ENCODE results near the gene L1CAM.

L1CAM gene

DNA sequence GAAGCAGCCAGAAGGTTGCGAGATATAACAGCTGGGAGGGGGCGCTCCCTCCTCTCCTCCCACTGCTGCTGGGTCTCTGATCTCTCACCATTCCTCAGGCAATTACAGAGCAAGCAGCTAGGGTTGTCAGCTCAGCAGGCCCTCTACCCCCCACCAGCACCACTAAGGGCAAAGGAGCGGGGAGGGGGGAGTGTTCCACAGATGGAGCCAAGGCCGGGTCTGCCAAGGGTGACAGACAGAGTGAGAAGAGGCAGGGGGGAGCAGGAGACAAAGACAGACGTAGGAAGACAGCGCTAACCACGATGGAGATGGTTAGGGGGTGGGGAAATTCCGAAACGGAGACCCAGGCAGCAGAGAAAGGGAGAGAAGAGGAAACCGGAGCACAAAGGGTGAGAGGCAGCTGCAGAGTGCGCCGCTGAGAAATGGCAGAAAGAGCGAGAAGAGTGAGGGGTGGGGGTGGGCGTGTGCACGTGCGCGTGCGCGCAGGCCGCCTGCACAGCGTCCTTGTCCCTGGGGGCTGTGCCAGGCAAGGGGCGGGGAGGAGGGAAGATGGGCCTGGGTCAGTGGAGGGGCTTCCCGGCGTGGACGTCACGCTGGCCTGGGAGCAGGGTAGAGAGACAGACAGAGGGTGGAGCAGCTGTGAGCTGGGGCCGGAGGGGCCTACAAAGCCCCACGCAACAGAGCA is 6.9 kb downstream of the L1CAM start:
- no peak overlapping the region for H3K4me3 Mint-ChIP-seq
- H3K27ac Mint-ChIP-seq: no peak overlapping the region
- H3K36me3 Mint-ChIP-seq (ENCODE audit: low read depth): no peaks in the 10 kb centered on the region
- H3K27me3 Mint-ChIP-seq: peaks cover 17% of the 10 kb centered on the region
- H3K4me1 Mint-ChIP-seq (ENCODE audit: low read depth): peaks cover 18% of the 10 kb centered on the region
- no peaks in the 10 kb centered on the region for H3K9me3 Mint-ChIP-seq

DNA sequence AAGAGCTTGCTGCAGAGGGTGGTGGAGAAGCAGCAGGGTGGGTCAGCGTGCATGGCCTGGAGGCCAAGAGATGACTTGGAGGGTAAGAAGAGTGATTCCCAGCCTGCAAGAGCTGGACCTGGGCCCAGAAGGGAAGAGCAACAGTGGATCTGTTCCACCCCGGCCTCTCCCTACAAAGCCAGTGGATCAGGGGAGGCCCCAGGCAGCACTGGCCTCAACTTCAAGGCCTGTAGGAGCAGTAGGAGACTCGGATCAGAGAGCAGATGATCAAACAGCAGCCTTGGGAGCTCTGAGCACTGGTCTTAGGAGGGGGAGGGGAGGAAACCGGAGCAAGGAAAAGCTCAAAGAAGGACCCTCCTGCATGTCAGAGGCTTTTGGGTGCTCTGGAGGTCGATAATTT is 7.6 kb downstream of the L1CAM start:
- H3K27ac Mint-ChIP-seq: no peak overlapping the region
- H3K9me3 Mint-ChIP-seq: no peaks in the 10 kb centered on the region
- no peak overlapping the region for H3K4me3 Mint-ChIP-seq
- peaks cover 17% of the 10 kb centered on the region for H3K27me3 Mint-ChIP-seq
- H3K36me3 Mint-ChIP-seq (ENCODE audit: low read depth): no peaks in the 10 kb centered on the region
- peaks cover 18% of the 10 kb centered on the region for H3K4me1 Mint-ChIP-seq (ENCODE audit: low read depth)

DNA sequence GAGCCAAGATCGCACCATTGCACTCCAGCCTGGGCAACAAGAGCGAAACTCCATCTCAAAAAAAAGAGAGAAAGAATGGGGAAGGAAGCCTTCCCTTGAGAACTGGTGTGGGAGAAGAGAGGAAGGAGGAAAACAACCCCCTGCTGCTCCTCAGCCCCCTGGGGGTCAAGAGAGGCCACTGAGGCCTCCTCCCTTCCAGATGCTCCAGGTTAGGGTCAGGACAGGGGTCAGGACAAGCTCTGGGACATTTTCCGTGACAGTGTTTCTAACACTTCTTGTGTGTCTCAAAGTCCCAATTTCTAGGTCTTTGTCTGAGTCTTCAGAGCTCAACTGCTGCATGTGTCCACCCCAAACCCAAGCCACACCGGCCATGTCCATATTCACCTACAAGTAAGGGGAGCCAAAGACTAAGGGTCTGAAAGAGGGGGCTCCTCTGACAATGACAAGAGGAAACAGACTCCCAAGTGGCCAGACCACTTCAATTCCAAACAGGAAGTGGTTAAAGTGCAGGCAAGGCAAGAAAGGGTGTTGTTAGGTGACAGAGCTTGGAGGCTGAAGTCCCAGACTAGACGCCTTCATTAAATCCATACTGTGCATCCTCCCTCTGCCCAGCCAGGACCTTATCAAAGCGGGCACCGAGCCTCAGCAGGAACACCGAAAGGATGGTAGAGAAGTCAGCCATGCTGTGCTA is 8.3 kb downstream of the L1CAM start:
- Mint-ChIP-seq H3K36me3 (ENCODE audit: low read depth) (no peaks in the 10 kb centered on the region), H3K4me3 (no peak overlapping the region), H3K27ac (no peak overlapping the region), H3K27me3 (peaks cover 17% of the 10 kb centered on the region), H3K9me3 (no peaks in the 10 kb centered on the region), H3K4me1 (ENCODE audit: low read depth) (peaks cover 18% of the 10 kb centered on the region)

DNA sequence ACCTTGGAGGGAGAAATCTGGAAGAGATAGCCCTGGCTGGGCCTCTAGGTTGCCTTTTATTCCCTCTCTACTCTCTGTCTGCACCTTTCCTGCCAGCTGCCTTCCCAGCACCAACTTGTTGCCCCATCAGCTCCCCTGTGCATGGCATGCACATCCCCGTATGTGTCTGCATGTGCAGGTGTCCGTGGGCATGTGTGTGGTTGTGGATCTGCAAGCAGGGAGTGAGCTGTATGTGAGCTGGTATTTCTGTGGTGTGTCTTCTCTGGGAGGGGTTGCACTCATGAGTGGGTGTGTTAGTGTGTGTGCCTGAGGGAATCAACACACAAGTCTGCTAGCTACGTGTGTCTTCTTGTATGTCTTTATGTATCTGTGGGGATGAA is 9.9 kb downstream of the L1CAM start:
- H3K4me3 Mint-ChIP-seq: no peak overlapping the region
- H3K9me3 Mint-ChIP-seq: no peaks in the 10 kb centered on the region
- H3K27me3 Mint-ChIP-seq: peaks cover 13% of the 10 kb centered on the region
- peaks cover 18% of the 10 kb centered on the region for H3K4me1 Mint-ChIP-seq (ENCODE audit: low read depth)
- H3K36me3 Mint-ChIP-seq (ENCODE audit: low read depth): no peaks in the 10 kb centered on the region
- H3K27ac Mint-ChIP-seq: no peak overlapping the region

DNA sequence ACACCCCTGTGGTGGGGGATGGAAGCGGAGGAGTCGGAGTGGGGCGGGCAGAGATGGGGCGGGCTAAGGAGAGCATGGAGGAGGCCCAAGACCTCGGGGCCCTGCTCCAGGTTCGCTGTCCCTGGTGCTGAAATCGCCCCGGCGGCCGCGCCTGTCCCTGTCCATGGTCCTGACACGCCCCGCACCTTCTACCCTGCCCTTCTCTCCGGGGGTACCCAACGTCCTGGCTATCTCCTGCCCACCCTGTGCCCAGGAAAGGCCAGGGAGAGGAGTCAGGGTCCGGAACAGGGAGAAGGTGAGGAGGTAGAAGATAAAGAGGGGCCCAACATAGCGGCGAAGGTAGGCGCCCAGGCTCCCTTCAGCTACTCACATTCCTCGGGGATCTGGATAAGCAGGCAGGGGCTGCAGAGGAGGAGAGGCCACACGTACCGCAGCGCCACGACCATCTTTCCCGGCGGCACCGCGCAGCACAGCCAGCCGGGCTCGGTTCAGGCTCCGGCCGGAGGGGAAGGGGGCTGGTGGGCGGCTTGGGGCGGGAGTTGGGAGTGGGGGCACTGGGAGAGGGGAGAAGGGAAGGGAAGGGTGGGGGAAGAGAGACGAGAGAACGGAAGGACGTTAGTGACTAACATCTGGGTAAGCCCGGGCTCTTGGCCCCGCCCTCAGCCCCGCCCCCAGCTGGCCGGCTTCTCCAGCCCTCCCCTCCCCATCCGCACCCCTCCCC is 10.4 kb downstream of the L1CAM start:
- Mint-ChIP-seq H3K9me3 (no peaks in the 10 kb centered on the region), H3K4me3 (no peak overlapping the region), H3K4me1 (ENCODE audit: low read depth) (peaks cover 18% of the 10 kb centered on the region), H3K36me3 (ENCODE audit: low read depth) (no peaks in the 10 kb centered on the region), H3K27me3 (peaks cover 13% of the 10 kb centered on the region), H3K27ac (no peak overlapping the region)

DNA sequence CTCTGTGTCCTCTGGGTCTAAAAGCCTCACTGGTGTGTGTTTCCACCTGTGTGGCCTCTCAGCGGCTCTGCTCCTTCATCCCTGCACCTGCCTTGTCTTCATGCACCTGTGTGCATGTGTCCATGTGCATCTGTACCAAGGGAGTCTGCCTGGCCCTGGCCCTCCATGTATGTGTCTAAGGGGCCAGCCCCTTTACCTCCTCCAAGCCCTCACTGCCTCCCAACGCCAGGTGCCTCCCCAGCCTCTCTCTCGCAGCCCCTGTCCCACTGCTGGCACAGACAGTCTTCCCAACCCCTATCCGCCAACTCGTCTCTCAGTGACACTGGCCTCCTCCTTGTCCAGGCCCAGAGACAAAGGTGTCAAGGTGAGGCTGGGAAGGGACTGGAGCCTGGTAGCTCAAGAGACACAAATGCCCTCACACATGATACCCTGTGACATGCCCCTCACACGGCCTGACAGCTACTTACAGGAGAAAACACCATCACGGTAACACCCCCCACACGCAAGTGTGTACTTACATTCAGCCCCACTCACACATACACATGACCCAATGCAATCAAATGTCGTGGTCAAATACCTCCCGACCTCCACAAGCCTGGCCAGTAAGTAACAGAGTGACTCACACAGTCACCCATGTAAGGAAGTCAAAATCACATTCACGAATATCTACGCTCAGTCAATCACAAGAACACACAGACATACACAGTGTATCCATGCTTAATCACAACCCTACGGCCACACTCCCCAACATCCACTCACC is 11.4 kb downstream of the L1CAM start:
- Mint-ChIP-seq H3K27ac (no peak overlapping the region), H3K4me1 (ENCODE audit: low read depth) (peaks cover 18% of the 10 kb centered on the region), H3K9me3 (no peaks in the 10 kb centered on the region), H3K36me3 (ENCODE audit: low read depth) (no peaks in the 10 kb centered on the region), H3K4me3 (no peak overlapping the region), H3K27me3 (peaks cover 13% of the 10 kb centered on the region)

DNA sequence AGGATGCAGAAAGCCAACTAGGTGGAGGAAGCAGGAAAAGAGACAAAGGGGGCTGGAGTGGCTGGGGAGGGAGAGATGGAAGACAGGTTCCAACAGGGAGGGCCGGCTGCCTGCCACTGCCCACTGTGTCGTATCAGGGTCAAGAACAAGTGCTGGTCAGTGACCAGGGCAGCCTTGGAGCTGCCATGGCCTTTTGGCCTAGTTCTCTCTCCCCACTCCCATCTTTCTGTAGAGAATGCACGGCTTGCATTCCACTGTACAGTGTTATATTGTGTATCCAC is 11.9 kb downstream of the L1CAM start:
- Mint-ChIP-seq H3K27ac (no peak overlapping the region), H3K9me3 (no peaks in the 10 kb centered on the region), H3K27me3 (peaks cover 11% of the 10 kb centered on the region), H3K36me3 (ENCODE audit: low read depth) (no peaks in the 10 kb centered on the region), H3K4me1 (ENCODE audit: low read depth) (peaks cover 13% of the 10 kb centered on the region), H3K4me3 (no peak overlapping the region)

DNA sequence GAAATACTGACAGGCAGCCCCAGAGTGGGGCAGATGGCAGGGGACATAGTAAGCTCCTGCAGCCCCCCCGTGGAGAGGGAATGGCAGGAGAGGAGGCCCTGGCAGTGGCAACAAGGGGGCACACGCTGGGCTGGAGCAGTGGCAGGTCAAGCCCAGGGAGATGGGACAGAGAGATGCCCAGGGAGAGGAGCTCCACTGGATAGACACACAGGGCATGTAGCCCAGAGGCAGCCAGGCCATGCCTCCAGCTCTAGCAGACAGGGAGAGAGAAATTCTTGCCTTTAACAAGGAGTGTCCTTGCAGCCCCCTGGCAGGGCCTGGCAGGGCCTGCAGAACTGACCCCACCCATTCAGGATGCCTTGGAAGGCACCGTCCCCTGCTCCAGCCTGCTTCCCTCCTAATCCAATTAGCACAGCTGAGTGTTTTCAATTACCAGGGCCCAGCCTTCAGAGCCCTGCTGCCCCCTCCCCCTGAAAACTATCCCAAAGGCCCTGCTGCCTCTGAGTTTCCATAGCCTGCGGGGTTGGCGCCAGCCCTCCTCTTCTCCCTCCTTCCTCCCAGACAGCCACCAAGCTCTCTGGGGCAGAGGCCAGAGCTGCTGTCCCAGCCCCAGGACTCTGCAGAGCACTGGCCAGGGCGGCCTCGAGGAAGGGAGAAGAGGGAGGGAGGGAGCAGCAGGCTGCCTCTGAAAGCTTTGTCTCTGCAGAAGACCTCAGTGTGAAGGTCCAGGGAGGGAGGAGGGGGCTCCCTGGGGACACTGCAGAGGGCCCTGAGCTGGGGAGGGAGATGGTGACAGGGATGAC is 12.5 kb downstream of the L1CAM start:
- Mint-ChIP-seq H3K4me3 (no peak overlapping the region), H3K4me1 (ENCODE audit: low read depth) (peaks cover 8% of the 10 kb centered on the region), H3K36me3 (ENCODE audit: low read depth) (no peaks in the 10 kb centered on the region), H3K27me3 (peaks cover 9% of the 10 kb centered on the region), H3K27ac (no peak overlapping the region), H3K9me3 (no peaks in the 10 kb centered on the region)

DNA sequence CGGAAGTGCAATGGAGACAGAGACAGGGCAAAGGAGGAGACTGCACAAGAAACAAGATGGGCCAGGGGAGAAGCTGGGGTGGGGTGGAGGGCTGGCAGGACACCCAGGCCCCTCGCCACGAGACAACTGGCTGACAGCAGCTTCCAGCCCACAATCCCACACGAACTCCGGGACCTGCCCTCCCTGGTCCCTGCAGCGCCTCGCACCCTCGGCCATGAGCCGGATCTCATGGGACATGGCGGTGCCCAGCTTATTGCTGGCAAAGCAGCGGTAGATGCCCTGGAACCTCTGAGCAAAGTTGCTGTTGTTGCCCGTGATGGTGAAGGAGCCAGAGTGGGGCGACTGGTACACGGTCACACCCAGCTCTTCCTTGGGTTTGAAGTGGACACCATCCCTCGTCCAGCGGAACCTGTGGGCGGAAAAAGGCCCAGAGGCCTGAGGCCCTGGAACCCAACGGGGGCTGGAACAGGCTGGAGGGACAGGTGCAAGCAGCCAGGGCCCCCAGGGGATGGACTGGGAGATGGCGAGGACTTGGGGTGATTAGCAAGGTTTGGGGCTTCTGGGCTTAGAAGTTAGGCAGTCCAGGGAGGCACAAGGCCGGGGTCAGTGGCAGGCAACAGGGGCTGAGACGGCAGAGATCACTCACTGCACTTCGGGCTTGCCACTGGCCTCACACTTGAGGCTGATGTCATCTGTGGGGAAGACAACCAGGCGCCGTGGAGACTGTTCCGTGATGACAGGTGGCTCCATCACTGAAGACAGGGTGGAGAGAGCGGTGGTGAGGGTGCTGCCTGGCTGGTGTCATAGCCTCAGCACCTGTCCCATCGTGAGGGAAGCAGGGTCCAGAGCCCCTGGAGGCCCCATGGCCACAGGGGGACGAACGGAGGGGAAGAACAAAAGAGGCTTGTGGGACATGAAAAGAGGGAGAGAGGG is 13.8 kb downstream of the L1CAM start:
- no peaks in the 10 kb centered on the region for H3K4me1 Mint-ChIP-seq (ENCODE audit: low read depth)
- no peak overlapping the region for H3K27ac Mint-ChIP-seq
- peaks cover 5% of the 10 kb centered on the region for H3K27me3 Mint-ChIP-seq
- H3K9me3 Mint-ChIP-seq: no peaks in the 10 kb centered on the region
- no peaks in the 10 kb centered on the region for H3K36me3 Mint-ChIP-seq (ENCODE audit: low read depth)
- H3K4me3 Mint-ChIP-seq: no peak overlapping the region

DNA sequence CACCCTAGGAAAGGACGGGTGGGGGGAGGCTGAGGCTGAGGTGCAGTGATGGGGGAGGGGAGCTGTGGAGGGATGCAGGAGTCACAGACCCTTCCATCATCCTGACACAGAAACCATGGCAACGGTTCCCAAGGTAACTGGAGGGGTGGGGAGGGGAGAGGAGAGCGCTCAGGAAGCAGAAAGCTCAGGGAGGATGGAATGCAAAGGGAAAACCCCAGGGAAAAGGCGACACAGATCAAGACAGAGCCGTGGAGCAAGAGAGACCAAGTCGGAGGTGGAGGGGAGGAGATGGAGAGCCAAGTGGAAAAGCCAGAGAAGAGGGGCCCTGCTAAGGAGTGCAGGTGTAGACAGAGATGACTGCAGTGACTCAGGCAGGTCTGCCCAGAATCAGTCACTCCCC is 14.5 kb downstream of the L1CAM start:
- no peaks in the 10 kb centered on the region for H3K4me1 Mint-ChIP-seq (ENCODE audit: low read depth)
- no peak overlapping the region for H3K4me3 Mint-ChIP-seq
- peaks cover 5% of the 10 kb centered on the region for H3K27me3 Mint-ChIP-seq
- no peaks in the 10 kb centered on the region for H3K9me3 Mint-ChIP-seq
- no peak overlapping the region for H3K27ac Mint-ChIP-seq
- H3K36me3 Mint-ChIP-seq (ENCODE audit: low read depth): no peaks in the 10 kb centered on the region

DNA sequence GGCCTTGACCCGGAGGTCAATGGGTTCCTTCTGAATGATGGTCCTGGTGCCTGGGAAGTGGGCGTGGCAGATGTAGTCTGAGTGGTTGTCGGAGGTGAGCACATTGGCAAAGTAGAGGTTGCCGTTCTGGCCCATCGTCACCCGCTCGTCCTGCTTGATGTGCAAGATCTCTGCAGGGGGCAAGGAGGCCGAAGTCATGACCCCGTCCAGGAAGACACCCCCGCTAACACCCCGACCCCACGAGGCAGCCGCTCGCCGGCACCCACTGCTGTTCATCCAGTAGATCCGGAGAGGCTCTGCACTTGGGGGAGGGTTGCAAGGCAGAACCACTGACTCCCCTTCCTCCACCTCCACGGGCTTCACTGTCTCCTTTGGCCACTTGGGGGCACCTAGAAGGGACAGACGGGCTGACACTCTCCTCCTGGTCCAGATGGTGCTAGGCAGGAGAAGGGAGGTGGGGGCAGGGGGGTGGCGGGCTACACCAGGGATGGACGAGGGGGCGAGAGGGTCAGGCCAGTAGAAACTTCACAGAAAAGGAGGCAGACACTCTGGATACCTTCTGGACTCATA is 15.1 kb downstream of the L1CAM start:
- H3K36me3 Mint-ChIP-seq (ENCODE audit: low read depth): no peaks in the 10 kb centered on the region
- no peaks in the 10 kb centered on the region for H3K4me1 Mint-ChIP-seq (ENCODE audit: low read depth)
- no peaks in the 10 kb centered on the region for H3K9me3 Mint-ChIP-seq
- H3K4me3 Mint-ChIP-seq: no peak overlapping the region
- no peak overlapping the region for H3K27ac Mint-ChIP-seq
- no peaks in the 10 kb centered on the region for H3K27me3 Mint-ChIP-seq

DNA sequence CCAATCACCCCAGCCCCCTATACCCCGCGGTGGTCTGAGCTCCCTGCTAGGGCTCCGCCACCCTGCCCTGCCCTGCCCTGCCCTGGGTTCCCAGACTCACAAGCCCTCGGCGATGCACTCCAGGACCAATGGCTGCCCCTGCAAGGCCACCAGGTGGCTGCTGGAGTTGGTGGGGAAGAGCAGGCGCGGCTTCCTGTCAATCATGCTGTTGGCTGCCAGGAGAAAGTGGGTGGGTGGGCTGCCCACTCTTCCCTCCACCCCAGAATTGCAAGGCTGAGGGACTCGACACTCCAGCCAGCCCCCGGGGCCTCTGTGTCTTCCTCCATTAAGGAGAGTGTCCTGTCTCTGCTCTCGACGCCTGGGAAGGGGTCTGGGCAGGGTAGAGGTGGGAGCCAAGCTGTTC is 15.7 kb downstream of the L1CAM start:
- Mint-ChIP-seq H3K27ac (no peak overlapping the region), H3K27me3 (no peaks in the 10 kb centered on the region), H3K4me1 (ENCODE audit: low read depth) (no peaks in the 10 kb centered on the region), H3K4me3 (no peak overlapping the region), H3K36me3 (ENCODE audit: low read depth) (no peaks in the 10 kb centered on the region), H3K9me3 (no peaks in the 10 kb centered on the region)

DNA sequence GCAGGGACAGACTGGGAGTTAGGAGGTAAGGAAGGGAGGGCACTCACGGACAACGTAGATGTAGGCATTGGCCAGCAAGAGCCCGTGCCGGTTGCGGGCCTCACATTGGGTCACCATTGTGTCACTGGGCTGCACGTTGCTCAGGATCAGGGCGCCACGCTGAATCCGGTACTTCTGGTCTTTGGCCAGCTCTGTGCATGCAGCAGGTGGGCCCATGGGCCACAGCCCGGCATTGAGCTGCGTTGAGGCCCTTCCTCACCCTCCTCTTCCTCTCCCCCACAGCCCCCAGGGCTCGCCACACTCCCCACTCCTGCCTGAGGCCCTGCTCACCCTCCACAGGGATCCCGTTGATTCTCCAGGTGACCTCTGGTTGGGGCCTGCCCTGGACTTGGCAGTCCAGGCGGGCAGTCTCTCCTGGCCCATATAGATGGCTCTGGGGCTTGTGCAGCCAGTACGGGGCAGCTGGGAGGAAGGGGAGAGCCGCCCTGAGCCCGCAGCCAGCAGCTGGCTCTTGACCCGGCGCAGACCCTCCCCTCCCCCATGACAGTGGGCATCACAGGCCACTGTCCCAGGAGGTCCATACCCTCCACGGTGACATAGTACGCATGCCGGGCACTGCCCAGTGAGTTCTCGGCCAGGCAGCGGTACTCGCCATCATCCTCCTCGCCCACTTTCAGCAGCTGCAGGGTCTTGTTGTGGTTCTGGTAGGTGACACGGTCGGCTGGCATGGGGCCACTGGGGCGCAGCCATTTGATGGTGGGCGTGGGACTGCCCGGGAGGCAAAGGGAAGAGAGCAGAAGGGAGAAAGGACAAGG is 16.3 kb downstream of the L1CAM start:
- Mint-ChIP-seq H3K4me3 (no peak overlapping the region), H3K36me3 (ENCODE audit: low read depth) (no peaks in the 10 kb centered on the region), H3K27ac (no peak overlapping the region), H3K9me3 (no peaks in the 10 kb centered on the region), H3K27me3 (no peaks in the 10 kb centered on the region), H3K4me1 (ENCODE audit: low read depth) (no peaks in the 10 kb centered on the region)

Measured in stimulated activated naive CD8-positive, alpha-beta T cell treated with anti-CD3 and anti-CD28 coated beads, Interleukin-15, Interleukin-2, amounts not matched to agents 100 ng/mL and 50 ng/mL, for 24 hours (primary cell).